A204.1 (cell line): Measurements from ENCODE around the gene MAP3K8.
"Not testable (repeated sequence)": the region's sequence is repeated elsewhere in the genome, so short reads cannot be mapped to it uniquely, and the experiment has no call there.

Source experiments
- FAIRE-seq: peaks from 2 replicates; lab custom pipeline; 2012; peaks lifted over from hg19 to GRCh38; lab: Jason Lieb, UNC

The MAP3K8 gene

GRCh38 chr10:30447125-30447799 lies 13.3 kb downstream of the MAP3K8 start:
- no peak for FAIRE-seq

- FAIRE-seq, result no peak
These were observed 14.1 kb downstream of the MAP3K8 start for GRCh38 chr10:30448092-30448491.

- FAIRE-seq, result no peak
These were observed 20.0 kb downstream of the MAP3K8 start for GRCh38 chr10:30453764-30454527.

- FAIRE-seq, result no peak
These were observed 20.9 kb downstream of the MAP3K8 start for GRCh38 chr10:30454744-30455510.

GRCh38 chr10:30455816-30456215 lies 21.8 kb downstream of the MAP3K8 start:
- no peak for FAIRE-seq

- FAIRE-seq, result no peak
These were observed 22.3 kb downstream of the MAP3K8 start for GRCh38 chr10:30456266-30456665.

GRCh38 chr10:30459283-30459682 lies 25.3 kb downstream of the MAP3K8 start:
- no peak for FAIRE-seq

- FAIRE-seq, result no peak
These were observed 26.1 kb downstream of the MAP3K8 start for GRCh38 chr10:30460121-30460520.

GRCh38 chr10:30462513-30462912 lies 28.5 kb downstream of the MAP3K8 start:
- no peak for FAIRE-seq

GRCh38 chr10:30463944-30464451 lies 30.0 kb downstream of the MAP3K8 start:
- FAIRE-seq, result no peak

- no peak for FAIRE-seq
These were observed 30.7 kb downstream of the MAP3K8 start for GRCh38 chr10:30464675-30465074.

- FAIRE-seq, result no peak
These were observed 32.5 kb downstream of the MAP3K8 start for GRCh38 chr10:30466445-30466844.

- FAIRE-seq, result no peak
These were observed 33.8 kb downstream of the MAP3K8 start for GRCh38 chr10:30467651-30468338.

- no peak for FAIRE-seq
These were observed 38.6 kb downstream of the MAP3K8 start for GRCh38 chr10:30472414-30473155.

GRCh38 chr10:30475515-30475914 lies 41.5 kb downstream of the MAP3K8 start:
- not testable (repeated sequence) for FAIRE-seq

- no peak for FAIRE-seq
These were observed 42.6 kb downstream of the MAP3K8 start for GRCh38 chr10:30476511-30477155.

- not testable (repeated sequence) for FAIRE-seq
These were observed 45.5 kb downstream of the MAP3K8 start for GRCh38 chr10:30479513-30479912.

- FAIRE-seq, result no peak
These were observed 47.6 kb downstream of the MAP3K8 start for GRCh38 chr10:30481603-30482002.

GRCh38 chr10:30488316-30488715 lies 54.3 kb downstream of the MAP3K8 start:
- no peak for FAIRE-seq

GRCh38 chr10:30489346-30489745 lies 55.4 kb downstream of the MAP3K8 start:
- FAIRE-seq, result no peak
